Stimulated activated CD8-positive, alpha-beta memory T cell treated with anti-CD3 and anti-CD28 coated beads, Interleukin-12 subunit alpha, Interleukin-12 subunit beta, amount 100 ng/mL, for 24 hours (primary cell): ENCODE data around the gene SOD3.

Experiments used
- DNase-seq: peaks from one replicate; pipeline ENCODE4 v3.0.0-alpha.2; 2020; ENCODE audit errors: extremely low read depth

Gene SOD3

GRCh38 chr4:24775032-24775605, 20.3 kb upstream of the SOD3 start:
- no peak for DNase-seq

GRCh38 chr4:24775750-24776149, 19.6 kb upstream of the SOD3 start:
- DNase-seq = no peak

DNA sequence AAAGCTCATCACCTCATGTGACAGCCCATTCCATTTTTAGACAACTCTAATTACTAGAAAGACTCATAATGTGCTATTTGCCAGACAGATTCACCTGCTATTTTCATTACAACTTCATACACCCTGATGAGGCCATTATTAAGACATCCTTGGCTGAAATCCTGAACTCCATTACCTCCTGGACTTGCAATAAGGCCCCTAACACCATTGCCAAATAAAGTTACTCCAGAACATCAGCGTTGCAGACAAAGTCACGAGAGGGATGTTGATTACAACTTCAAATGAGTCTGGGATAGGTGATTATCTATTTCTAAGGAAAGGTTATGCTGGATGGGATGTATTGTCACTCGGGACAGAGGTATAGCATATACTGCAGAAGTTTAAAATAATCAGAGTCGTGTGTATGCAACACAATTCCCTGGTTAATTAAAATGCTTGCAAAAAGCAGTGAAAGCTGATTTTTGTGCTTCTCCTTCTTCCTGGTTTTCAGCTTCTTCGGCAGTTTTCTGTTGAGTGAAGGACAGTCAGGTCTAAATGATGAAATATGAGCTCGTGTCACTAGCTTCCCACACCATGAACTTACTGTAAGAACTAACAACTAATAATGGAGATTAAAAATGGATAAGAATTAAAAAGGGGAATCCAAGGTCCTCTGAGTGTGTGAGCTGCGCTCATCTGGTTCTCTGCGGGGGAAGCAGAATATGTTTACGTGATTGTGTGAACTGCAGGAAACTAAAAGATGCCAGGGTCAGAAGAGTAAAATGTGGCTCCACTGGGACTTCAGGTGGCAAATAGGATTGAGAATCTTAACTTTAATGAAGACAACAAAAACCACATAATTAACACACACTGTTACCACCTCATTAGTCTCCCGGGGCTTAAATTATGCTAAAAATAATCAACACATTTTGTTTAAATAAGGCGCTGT, 17.6 kb upstream of the SOD3 start:
- DNase-seq = no peak

GRCh38 chr4:24778464-24779225, 16.7 kb upstream of the SOD3 start:
- no peak for DNase-seq

GRCh38 chr4:24780936-24781495, 14.4 kb upstream of the SOD3 start:
- DNase-seq = no peak

DNA sequence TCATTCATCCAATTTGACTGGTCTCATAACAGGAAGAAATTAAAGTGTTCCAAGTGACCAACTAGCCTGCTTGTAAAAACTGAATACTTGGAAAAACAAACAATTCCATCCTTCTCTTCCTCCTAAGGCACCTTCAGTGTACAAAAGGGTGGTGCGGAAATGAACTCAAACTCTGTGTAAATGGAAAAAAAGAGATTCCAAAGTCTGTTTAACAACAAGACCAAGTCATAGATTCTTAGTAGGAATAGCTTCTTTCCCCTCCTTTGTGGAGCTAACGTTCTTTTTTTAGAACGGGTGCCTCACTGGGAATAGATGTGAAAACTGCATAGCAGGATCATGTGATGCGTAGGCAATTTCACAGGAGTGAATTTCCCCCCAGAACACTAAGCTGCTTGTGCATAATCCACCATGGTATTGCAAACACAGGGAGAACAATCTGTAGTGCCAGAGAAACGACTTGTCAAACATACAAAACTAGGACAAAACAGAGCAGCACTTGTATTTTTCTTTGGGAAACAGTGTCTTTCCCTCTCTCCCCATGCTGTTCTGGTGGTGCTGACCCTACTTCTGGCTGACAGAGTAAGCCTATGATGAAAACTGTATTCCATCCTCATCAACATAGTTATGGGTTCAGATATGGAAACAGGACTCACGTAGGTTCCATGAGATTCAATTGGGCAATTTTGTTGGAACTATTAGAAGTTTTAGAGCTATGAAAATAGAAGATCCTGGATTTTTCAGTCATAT, 13.2 kb upstream of the SOD3 start:
- no peak for DNase-seq

GRCh38 chr4:24783506-24783905, 11.9 kb upstream of the SOD3 start:
- no peak for DNase-seq

DNA sequence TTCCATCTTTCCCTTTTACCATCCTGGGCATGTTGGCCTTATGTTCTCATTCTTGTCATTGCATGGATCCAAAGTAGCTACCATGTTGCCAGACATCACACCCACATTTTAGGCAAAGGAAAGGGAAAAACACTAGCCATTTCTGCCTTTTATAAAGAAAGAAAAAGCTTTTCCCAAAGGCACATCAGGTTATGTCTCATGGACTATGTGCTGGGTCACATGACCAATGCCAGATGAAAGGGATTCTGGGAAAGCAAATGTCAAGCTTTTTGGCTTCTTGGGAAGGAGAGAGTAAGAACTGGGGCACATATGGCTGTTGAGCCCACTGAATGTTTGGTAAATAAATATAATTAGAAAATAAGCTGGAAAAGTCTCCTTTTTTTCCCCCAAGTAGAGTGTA, 4.3 kb upstream of the SOD3 start:
- no peak for DNase-seq

GRCh38 chr4:24792552-24792951, 2.8 kb upstream of the SOD3 start:
- no peak for DNase-seq

GRCh38 chr4:24793219-24794005, 2.0 kb upstream of the SOD3 start:
- DNase-seq = no peak

GRCh38 chr4:24794051-24794450, 1.3 kb upstream of the SOD3 start:
- DNase-seq = no peak

GRCh38 chr4:24794480-24794879, 893 bp upstream of the SOD3 start:
- no peak for DNase-seq

- no peak for DNase-seq
These were observed 451 bp downstream of the SOD3 start for GRCh38 chr4:24795666-24796381.

DNA sequence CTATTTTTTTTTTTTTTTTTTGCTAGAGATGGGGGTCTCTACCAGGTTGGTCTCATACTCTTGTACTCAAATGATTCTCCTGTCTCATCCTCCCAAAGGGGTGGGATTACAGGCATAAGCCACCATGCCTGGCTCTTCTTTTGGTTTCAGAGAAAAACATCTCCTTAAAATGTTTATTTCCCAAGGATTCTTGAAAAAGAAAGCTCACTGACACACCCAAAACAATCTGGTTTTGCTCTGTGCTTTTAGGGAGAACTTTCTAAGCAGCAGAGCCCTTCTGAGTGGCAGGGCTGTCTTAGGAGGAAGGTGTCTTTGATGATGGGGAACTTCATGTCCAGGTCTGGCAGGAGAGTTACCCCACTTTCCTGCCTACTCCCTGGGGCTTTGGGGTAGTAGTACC, 1.2 kb downstream of the SOD3 start:
- no peak for DNase-seq

DNA sequence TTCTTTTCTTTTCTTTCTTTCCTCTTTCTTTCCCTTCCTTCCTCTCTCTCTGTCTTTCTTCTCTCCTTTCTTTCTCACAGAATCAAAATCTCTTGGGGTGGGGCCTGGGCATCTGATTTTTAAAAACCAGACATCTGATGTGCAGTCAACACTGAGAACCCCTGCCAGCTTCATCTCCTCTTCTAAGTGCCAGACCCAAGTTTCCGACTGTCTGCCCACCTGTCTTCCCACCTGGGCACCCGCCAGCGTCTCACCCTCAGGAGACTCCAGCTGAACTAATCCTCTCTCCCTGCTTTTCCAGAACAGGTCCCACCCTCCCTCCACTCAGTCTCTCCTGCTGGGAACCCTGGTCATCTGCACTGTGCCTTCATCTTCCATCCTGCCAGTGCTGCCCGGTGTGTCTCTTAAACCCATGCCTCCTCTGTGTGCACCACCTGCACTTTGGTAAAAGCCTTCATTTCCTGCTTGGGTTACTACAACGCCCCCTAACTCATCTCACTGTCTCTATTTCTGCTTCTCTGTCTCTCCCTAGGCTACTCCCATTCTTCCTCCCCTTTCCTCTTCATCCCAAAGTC, 2.8 kb downstream of the SOD3 start:
- DNase-seq = no peak

GRCh38 chr4:24799196-24799543, 3.8 kb downstream of the SOD3 start:
- DNase-seq = no peak

GRCh38 chr4:24799544-24800324, 4.4 kb downstream of the SOD3 start:
- no peak for DNase-seq

DNA sequence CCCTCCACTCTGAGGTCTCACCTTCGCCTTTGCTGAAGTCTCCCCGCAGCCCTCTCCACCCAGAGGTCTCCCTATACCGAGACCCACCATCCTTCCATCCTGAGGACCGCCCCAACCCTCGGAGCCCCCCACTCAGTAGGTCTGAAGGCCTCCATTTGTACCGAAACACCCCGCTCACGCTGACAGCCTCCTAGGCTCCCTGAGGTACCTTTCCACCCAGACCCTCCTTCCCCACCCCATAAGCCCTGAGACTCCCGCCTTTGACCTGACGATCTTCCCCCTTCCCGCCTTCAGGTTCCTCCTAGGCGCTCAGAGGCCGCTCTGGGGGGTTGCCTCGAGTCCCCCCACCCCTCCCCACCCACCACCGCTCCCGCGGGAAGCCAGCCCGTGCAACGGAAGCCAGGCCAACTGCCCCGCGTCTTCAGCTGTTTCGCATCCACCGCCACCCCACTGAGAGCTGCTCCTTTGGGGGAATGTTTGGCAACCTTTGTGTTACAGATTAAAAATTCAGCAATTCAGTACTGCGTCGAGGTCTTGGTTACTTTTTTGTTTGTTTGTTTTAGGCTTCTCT, 5.0 kb downstream of the SOD3 start:
- no peak for DNase-seq
